AG09309 (cell line): ENCODE measurements around the gene HCAR3.
"Not testable (repeated sequence)": the region's sequence is repeated elsewhere in the genome, so short reads cannot be mapped to it uniquely, and the experiment has no call there.

Source experiments
- DNase-seq: peaks from one replicate; pipeline ENCODE4 v3.0.0-alpha.2; 2010; ENCODE audit warnings: low read depth
- H3K4me3 ChIP-seq: 2 replicates; pipeline ENCODE4 v1.5.1; 2011; ENCODE audit warnings: mild to moderate bottlenecking, low read depth, low read length, moderate library complexity; ENCODE audit not compliant: control insufficient read depth
- CTCF ChIP-seq: IDR thresholded peaks from 2 replicates; pipeline ENCODE4 v1.5.1; 2011; ENCODE audit warnings: mild to moderate bottlenecking, low read depth, low read length, inconsistent platforms; ENCODE audit not compliant: insufficient read depth, control insufficient read depth; ENCODE audit errors: missing control alignments

The HCAR3 gene

GRCh38 chr12:122688291-122688690, 28.3 kb downstream of the HCAR3 start:
- H3K4me3 ChIP-seq: no peak overlapping the region
- TF ChIP-seq CTCF: no peak
- no peak for DNase-seq

GRCh38 chr12:122687086-122687485, 29.5 kb downstream of the HCAR3 start:
- no peak overlapping the region for H3K4me3 ChIP-seq
- DNase-seq: no peak
- no peak for TF ChIP-seq CTCF

GRCh38 chr12:122686538-122686937, 30.1 kb downstream of the HCAR3 start:
- TF ChIP-seq CTCF: no peak
- no peak overlapping the region for H3K4me3 ChIP-seq
- DNase-seq: no peak

GRCh38 chr12:122684297-122684813, 32.3 kb downstream of the HCAR3 start:
- H3K4me3 ChIP-seq: no peak overlapping the region
- TF ChIP-seq CTCF: no peak
- no peak for DNase-seq

- H3K4me3 ChIP-seq: no peak overlapping the region
- no peak for TF ChIP-seq CTCF
- DNase-seq: peak; percentile 29
Observed at GRCh38 chr12:122681814-122682213, 34.8 kb downstream of the HCAR3 start.

GRCh38 chr12:122680989-122681388, 35.6 kb downstream of the HCAR3 start:
- H3K4me3 ChIP-seq, DNase-seq: not testable (repeated sequence)

GRCh38 chr12:122676781-122677180, 39.8 kb downstream of the HCAR3 start:
- DNase-seq: not testable (repeated sequence)

GRCh38 chr12:122676015-122676414, 40.6 kb downstream of the HCAR3 start:
- not testable (repeated sequence) for H3K4me3 ChIP-seq, DNase-seq

More at GRCh38 chr12:122676781-122677180, 39.8 kb downstream of the HCAR3 start:
- not testable (repeated sequence) for H3K4me3 ChIP-seq
